NOMO-1 (cell line): Measurements from ENCODE around the gene SAFB2.
A peak's percentile ranks its signal among the peaks of the same experiment; 100 is the strongest.

Source experiments
- DNase-seq, 2 experiments: peaks; one replicate each; lab custom pipeline; 2025; ENCODE audit not compliant: unreplicated experiment in 2 of 2; lab: John Stamatoyannopoulos, UW

SAFB2 gene

GRCh38 chr19:5553892-5554291 is 68.7 kb downstream of the SAFB2 start:
- DNase-seq = no peak

- DNase-seq = peak in 1 of 2 experiments; percentile 37
Observed at GRCh38 chr19:5547881-5548280, 74.7 kb downstream of the SAFB2 start.

- no peak for DNase-seq
Observed at GRCh38 chr19:5545984-5546383, 76.6 kb downstream of the SAFB2 start.

GRCh38 chr19:5545051-5545450 is 77.5 kb downstream of the SAFB2 start:
- no peak for DNase-seq

- no peak for DNase-seq
Observed at GRCh38 chr19:5542665-5543064, 79.9 kb downstream of the SAFB2 start.

GRCh38 chr19:5541456-5541855 is 81.1 kb downstream of the SAFB2 start:
- no peak for DNase-seq

- DNase-seq = no peak
Observed at GRCh38 chr19:5540208-5540607, 82.4 kb downstream of the SAFB2 start.

GRCh38 chr19:5537870-5538269 is 84.7 kb downstream of the SAFB2 start:
- no peak for DNase-seq
